WERI-Rb-1 (cell line): ENCODE results near the gene GSE1.

Experiments used
- DNase-seq: peaks from one replicate; pipeline ENCODE4 v3.0.0-alpha.2; 2020
- H3K27ac ChIP-seq: fragments of 250-450 bp; sonication (Bioruptor Pico); 2 replicates; pipeline ENCODE4 v1.5.1; 2020; ENCODE audit warnings: mild to moderate bottlenecking, moderate library complexity
- H3K27me3 ChIP-seq: fragments of 250-450 bp; sonication (Bioruptor Pico); 2 replicates; pipeline ENCODE4 v1.5.1; 2021; ENCODE audit warnings: mild to moderate bottlenecking, low read depth, moderate library complexity; ENCODE audit not compliant: insufficient read depth, severe bottlenecking
- H3K36me3 ChIP-seq: fragments of 250-450 bp; sonication (Bioruptor Pico); 2 replicates; pipeline ENCODE4 v1.5.1; 2020; ENCODE audit warnings: mild to moderate bottlenecking, moderate library complexity
- H3K4me3 ChIP-seq: 2 replicates; pipeline ENCODE4 v1.5.1; 2011; ENCODE audit warnings: low read depth, mild to moderate bottlenecking, control low read depth, low read length
- H3K9me3 ChIP-seq: fragments of 250-450 bp; sonication (Bioruptor Pico); 2 replicates; pipeline ENCODE4 v1.5.1; 2021; ENCODE audit warnings: mild to moderate bottlenecking, moderate library complexity; ENCODE audit not compliant: severe bottlenecking
- CTCF ChIP-seq: IDR thresholded peaks from 2 replicates; pipeline ENCODE4 v1.5.1; 2011; ENCODE audit warnings: low read depth, mild to moderate bottlenecking, control low read depth, inconsistent platforms, low read length

GSE1 gene

GRCh38 chr16:85655216-85656129 lies 42.4 kb downstream of the GSE1 start:
- Histone ChIP-seq H3K4me3 (no peak overlapping the region), H3K36me3 (peaks cover 75% of the 10 kb centered on the region), H3K9me3 (no peaks in the 10 kb centered on the region), H3K27me3 (no peaks in the 10 kb centered on the region), H3K27ac (no peak overlapping the region)
- DNase-seq: no peak
- no peak for TF ChIP-seq CTCF

GRCh38 chr16:85656351-85657266 lies 43.5 kb downstream of the GSE1 start:
- Histone ChIP-seq H3K27me3 (no peaks in the 10 kb centered on the region), H3K9me3 (no peaks in the 10 kb centered on the region), H3K27ac (no peak overlapping the region), H3K4me3 (no peak overlapping the region), H3K36me3 (peaks cover 81% of the 10 kb centered on the region)
- TF ChIP-seq CTCF: no peak
- DNase-seq: no peak

- H3K9me3 ChIP-seq: no peaks in the 10 kb centered on the region
- H3K27me3 ChIP-seq: no peaks in the 10 kb centered on the region
- peaks cover 84% of the 10 kb centered on the region for H3K36me3 ChIP-seq
- TF ChIP-seq CTCF: no peak
- no peak overlapping the region for H3K27ac ChIP-seq
- DNase-seq: no peak
- no peak overlapping the region for H3K4me3 ChIP-seq
These were observed 44.1 kb downstream of the GSE1 start for GRCh38 chr16:85657267-85657650.

- no peak for DNase-seq
- peaks cover 92% of the 10 kb centered on the region for H3K36me3 ChIP-seq
- H3K27me3 ChIP-seq: no peaks in the 10 kb centered on the region
- H3K9me3 ChIP-seq: no peaks in the 10 kb centered on the region
- H3K27ac ChIP-seq: no peak overlapping the region
- no peak overlapping the region for H3K4me3 ChIP-seq
- no peak for TF ChIP-seq CTCF
These were observed 44.9 kb downstream of the GSE1 start for GRCh38 chr16:85657996-85658395.

GRCh38 chr16:85658504-85659326 lies 45.6 kb downstream of the GSE1 start:
- no peaks in the 10 kb centered on the region for H3K27me3 ChIP-seq
- no peak overlapping the region for H3K4me3 ChIP-seq
- no peak for DNase-seq
- TF ChIP-seq CTCF: no peak
- no peaks in the 10 kb centered on the region for H3K9me3 ChIP-seq
- H3K27ac ChIP-seq: no peak overlapping the region; the same call in 1 of the 2 replicates
- H3K36me3 ChIP-seq: peaks cover 94% of the 10 kb centered on the region
